Esophagus squamous epithelium (tissue), 5 donors: ENCODE data around the gene ECSIT. TPM values are rescaled to one million over a fixed set of nuclear protein-coding genes. Genes with fewer than 3 reads are reported as not detected.

Source experiments
- DNase-seq: peaks from one replicate; lab custom pipeline; 2025; lab: John Stamatoyannopoulos, UW
- H3K27ac ChIP-seq, 4 donors: fragments of 200-600 bp; sonication (generic); one replicate each; pipeline ENCODE4 v1.5.1; 2016 to 2019; ENCODE audit warnings: mild to moderate bottlenecking in 1 of 4
- H3K27me3 ChIP-seq, 4 donors: fragments of 200-600 bp; sonication (generic); 1 replicate in 3 of 4; 2 replicates in 1 of 4; pipeline versions ENCODE4 v1.5.1 to v1.6.0; 2017 to 2021; ENCODE audit warnings: antibody characterized with exemption in 1 of 4
- H3K36me3 ChIP-seq, 3 donors: fragments of 200-600 bp; sonication (generic); one replicate each; pipeline ENCODE4 v1.5.1; 2016 to 2019
- H3K4me1 ChIP-seq, 3 donors: fragments of 200-600 bp; sonication (generic); one replicate each; pipeline ENCODE4 v1.5.1; 2017 to 2019
- H3K4me3 ChIP-seq, 4 donors: fragments of 200-600 bp; sonication (generic); 1 replicate in 3 of 4; 2 replicates in 1 of 4; pipeline ENCODE4 v1.5.1; 2016 to 2019; ENCODE audit warnings: mild to moderate bottlenecking in 2 of 4, moderate library complexity in 1 of 4
- H3K9me3 ChIP-seq, 3 donors: fragments of 200-600 bp; sonication (generic); one replicate each; pipeline ENCODE4 v1.5.1; 2016 to 2019
- POLR2A ChIP-seq, 4 donors: fragments of 450-650 bp; IDR thresholded peaks; one replicate each; pipeline ENCODE4 v1.6.1; 2017; ENCODE audit warnings: antibody characterized with exemption in 4 of 4, mild to moderate bottlenecking in 4 of 4, moderate library complexity in 3 of 4
- WGBS, 2 donors: methylation state at CpG; one replicate each; pipeline ENCODE4 v1.1.5; 2018; 5-methylcytosine and 5-hydroxymethylcytosine counted together
- intact Hi-C: fragments of 100-400 bp; cut with DNase I; formaldehyde crosslinking; loops from one replicate; pipeline ENCODE4 v1.15.0; 2022
- total RNA-seq, 4 donors: library from RNA; depleted of rRNA; stranded (reverse); fragments of >200 nt; gene quantifications; one replicate each; pipeline ENCODE4 v1.1.0, GENCODE V29; 2016
- TF ChIP-seq, protein P1 (sequence below), 6 experiments: fragments of 450-650 bp in 4 of 6; fragments of 200-600 bp in 2 of 6; sonication (generic) in 2 of 6; IDR thresholded peaks; one replicate each; pipeline ENCODE4 v1.5.1; 2016 to 2019; ENCODE audit warnings: antibody characterized with exemption in 6 of 6, mild to moderate bottlenecking in 4 of 6, moderate library complexity in 4 of 6
- donor health status: DM: yes; HTN: yes; CAD: no.

Gene ECSIT
- total RNA-seq, 4 donors from 2014 or later, result 41.4 to 47.1 (median 43.1) TPM

- WGBS, 2 donors, result 18 to 25% methylated on average over 27 to 33 of the region's 54 CpGs
- intact Hi-C loops, result no loop called here
- peak; percentile 45 for DNase-seq
- peak overlapping the region; percentile 65 to 92 (median 88) for H3K27ac ChIP-seq
- peak in 2 of 4 donors; percentile 52 to 71 for TF ChIP-seq POLR2A (IDR thresholded peaks at IDR 0.05)
- TF ChIP-seq, protein P1, sequence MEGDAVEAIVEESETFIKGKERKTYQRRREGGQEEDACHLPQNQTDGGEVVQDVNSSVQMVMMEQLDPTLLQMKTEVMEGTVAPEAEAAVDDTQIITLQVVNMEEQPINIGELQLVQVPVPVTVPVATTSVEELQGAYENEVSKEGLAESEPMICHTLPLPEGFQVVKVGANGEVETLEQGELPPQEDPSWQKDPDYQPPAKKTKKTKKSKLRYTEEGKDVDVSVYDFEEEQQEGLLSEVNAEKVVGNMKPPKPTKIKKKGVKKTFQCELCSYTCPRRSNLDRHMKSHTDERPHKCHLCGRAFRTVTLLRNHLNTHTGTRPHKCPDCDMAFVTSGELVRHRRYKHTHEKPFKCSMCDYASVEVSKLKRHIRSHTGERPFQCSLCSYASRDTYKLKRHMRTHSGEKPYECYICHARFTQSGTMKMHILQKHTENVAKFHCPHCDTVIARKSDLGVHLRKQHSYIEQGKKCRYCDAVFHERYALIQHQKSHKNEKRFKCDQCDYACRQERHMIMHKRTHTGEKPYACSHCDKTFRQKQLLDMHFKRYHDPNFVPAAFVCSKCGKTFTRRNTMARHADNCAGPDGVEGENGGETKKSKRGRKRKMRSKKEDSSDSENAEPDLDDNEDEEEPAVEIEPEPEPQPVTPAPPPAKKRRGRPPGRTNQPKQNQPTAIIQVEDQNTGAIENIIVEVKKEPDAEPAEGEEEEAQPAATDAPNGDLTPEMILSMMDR (IDR thresholded peaks at IDR 0.05), result peak; percentile 87 to 94 (median 91)
- H3K9me3 ChIP-seq, result no peaks in the 10 kb centered on the region
- no peaks in the 10 kb centered on the region for H3K36me3 ChIP-seq
- peak overlapping the region in 3 of 4 donors; percentile 33 to 65 (median 42) for H3K4me3 ChIP-seq
- H3K4me1 ChIP-seq, result peaks cover 5 to 39% (median 18%) of the 10 kb centered on the region in 3 donors
- peaks cover 0 to 25% (median 2%) of the 10 kb centered on the region in 4 donors for H3K27me3 ChIP-seq
These were observed 7.1 kb upstream of the ECSIT start for GRCh38 chr19:11535792-11536595.

DNA sequence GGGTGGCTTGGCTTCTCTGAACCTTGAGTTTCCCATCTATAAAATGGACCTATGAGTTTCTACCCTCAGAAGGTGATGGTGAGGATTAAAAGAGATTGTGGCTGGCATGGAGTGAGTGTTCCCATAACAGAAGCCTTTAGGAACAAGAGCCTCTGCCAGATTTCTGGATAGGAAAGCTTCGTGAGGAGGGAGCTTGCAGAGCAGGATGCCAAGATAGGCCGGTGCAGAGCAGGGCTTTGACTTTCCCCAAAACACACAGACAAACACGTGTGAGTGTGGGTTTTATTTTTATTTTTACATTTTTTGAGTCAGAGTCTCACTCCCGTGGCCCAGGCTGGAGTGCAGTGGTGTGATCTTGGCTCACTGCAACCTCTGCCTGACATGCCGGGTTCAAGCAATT, 6.0 kb upstream of the ECSIT start:
- Histone ChIP-seq H3K27me3 (peaks cover 0 to 15% (median 2%) of the 10 kb centered on the region in 4 donors), H3K9me3 (no peaks in the 10 kb centered on the region), H3K36me3 (no peaks in the 10 kb centered on the region), H3K27ac (peak overlapping the region; percentile 65 to 92 (median 88)), H3K4me3 (no peak overlapping the region), H3K4me1 (peaks cover 5 to 45% (median 18%) of the 10 kb centered on the region in 3 donors)
- no peak for TF ChIP-seq POLR2A (IDR thresholded peaks at IDR 0.05)
- TF ChIP-seq, protein P1 (IDR thresholded peaks at IDR 0.05), result no peak
- WGBS, 2 donors, result 52% methylated on average over 5 of the region's 5 CpGs
- intact Hi-C loops, result no loop called here
- no peak for DNase-seq

GRCh38 chr19:11534538-11534937, 5.6 kb upstream of the ECSIT start:
- Histone ChIP-seq H3K36me3 (no peaks in the 10 kb centered on the region), H3K4me3 (no peak overlapping the region), H3K27ac (peak overlapping the region in 3 of 4 donors; percentile 65 to 89 (median 86)), H3K4me1 (peaks cover 2 to 43% (median 16%) of the 10 kb centered on the region in 3 donors), H3K27me3 (peaks cover 0 to 11% (median 0%) of the 10 kb centered on the region in 4 donors), H3K9me3 (no peaks in the 10 kb centered on the region)
- intact Hi-C loops, result no loop called here
- no peak for DNase-seq
- 43 to 72% methylated on average over 1 of the region's 1 CpG for WGBS, 2 donors
- TF ChIP-seq, protein P1 (IDR thresholded peaks at IDR 0.05), result no peak
- TF ChIP-seq POLR2A (IDR thresholded peaks at IDR 0.05), result no peak

DNA sequence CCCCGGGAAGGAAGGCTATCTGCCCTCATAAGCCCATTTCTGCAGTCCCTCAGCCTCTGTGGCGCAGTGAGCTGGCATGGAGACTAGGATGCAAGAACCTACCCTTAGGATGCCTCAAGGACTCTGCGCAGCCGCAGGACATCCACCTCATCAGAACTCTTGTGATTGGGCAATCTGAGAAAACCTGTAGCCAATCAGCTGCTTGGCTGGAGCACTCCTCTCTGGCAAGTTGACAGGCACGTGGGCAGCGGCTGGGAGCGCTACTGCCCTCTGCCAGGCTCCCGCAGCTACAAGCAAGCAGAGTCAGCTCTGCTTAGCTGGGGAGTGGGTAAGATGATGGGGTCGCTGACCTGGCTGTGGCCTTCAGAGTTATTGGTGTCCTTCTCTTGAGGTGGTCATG, 1.5 kb upstream of the ECSIT start:
- 17 to 22% methylated on average over 7 to 9 of the region's 9 CpGs for WGBS, 2 donors
- intact Hi-C loops, result no loop called here
- Histone ChIP-seq H3K27ac (peak overlapping the region in 2 of 4 donors; percentile 39 to 93), H3K36me3 (peaks cover 0 to under 1% (median 0%) of the 10 kb centered on the region in 3 donors), H3K4me3 (no peak overlapping the region), H3K4me1 (peaks cover 5 to 40% (median 16%) of the 10 kb centered on the region in 3 donors), H3K27me3 (no peaks in the 10 kb centered on the region), H3K9me3 (no peaks in the 10 kb centered on the region)
- DNase-seq, result no peak
- no peak for TF ChIP-seq POLR2A (IDR thresholded peaks at IDR 0.05)
- TF ChIP-seq, protein P1 (IDR thresholded peaks at IDR 0.05), result peak in 3 of 6 experiments; percentile 13 to 14 (median 14)

- WGBS, 2 donors, result 64% methylated on average over 3 of the region's 9 CpGs; no CpG with 5 or more reads in 1 of the 2 donors
- DNase-seq, result no peak
- H3K36me3 ChIP-seq, result peaks cover 0 to 81% (median 5%) of the 10 kb centered on the region in 3 donors
- H3K27ac ChIP-seq, result no peak overlapping the region
- no peak overlapping the region for H3K4me3 ChIP-seq
- H3K9me3 ChIP-seq, result no peaks in the 10 kb centered on the region
- H3K27me3 ChIP-seq, result no peaks in the 10 kb centered on the region
- H3K4me1 ChIP-seq, result peaks cover 0 to 7% (median 0%) of the 10 kb centered on the region in 3 donors
- intact Hi-C loops, result no loop called here
- no peak for TF ChIP-seq POLR2A (IDR thresholded peaks at IDR 0.05)
- TF ChIP-seq, protein P1 (IDR thresholded peaks at IDR 0.05), result no peak
These were observed 9.8 kb downstream of the ECSIT start for GRCh38 chr19:11519138-11519537.
